Central memory CD8-positive, alpha-beta T cell (primary cell): Measurements from ENCODE around the gene TMPRSS13.
A peak's percentile ranks its signal among the peaks of the same experiment; 100 is the strongest.
"Not testable (repeated sequence)": the region's sequence is repeated elsewhere in the genome, so short reads cannot be mapped to it uniquely, and the experiment has no call there.

ENCODE experiments used
- ATAC-seq: fragments of 150-1000 bp; cut with Tn5 transposase; replicated peaks from 2 replicates; pipeline ENCODE4 v1.10.0; 2022; ENCODE audit warnings: mild to moderate bottlenecking, moderate FRiP score, moderate number of reproducible peaks; ENCODE audit not compliant: poor library complexity, severe bottlenecking; ENCODE audit errors: extremely low read depth
- DNase-seq, 2 donors: peaks; one replicate each; pipeline ENCODE4 v3.0.0; 2021; ENCODE audit warnings: low spot score in 2 of 2
- H3K27ac Mint-ChIP-seq: one replicate; pipeline ENCODE4 v1.8.0; 2022; ENCODE audit warnings: low read depth, mild to moderate bottlenecking, moderate library complexity, mixed read lengths
- H3K27me3 Mint-ChIP-seq: one replicate; pipeline ENCODE4 v1.8.0; 2022; ENCODE audit warnings: mixed read lengths
- H3K36me3 Mint-ChIP-seq: one replicate; pipeline ENCODE4 v1.8.0; 2022; ENCODE audit warnings: mild to moderate bottlenecking, moderate library complexity, mixed read lengths; ENCODE audit not compliant: insufficient read depth
- H3K4me1 Mint-ChIP-seq: one replicate; pipeline ENCODE4 v1.8.0; 2022; ENCODE audit warnings: mixed read lengths
- H3K4me3 Mint-ChIP-seq: one replicate; pipeline ENCODE4 v1.8.0; 2022; ENCODE audit warnings: mild to moderate bottlenecking, moderate library complexity, mixed read lengths
- H3K9me3 Mint-ChIP-seq: one replicate; pipeline ENCODE4 v1.8.0; 2022; ENCODE audit warnings: mixed read lengths

TMPRSS13 gene

DNA sequence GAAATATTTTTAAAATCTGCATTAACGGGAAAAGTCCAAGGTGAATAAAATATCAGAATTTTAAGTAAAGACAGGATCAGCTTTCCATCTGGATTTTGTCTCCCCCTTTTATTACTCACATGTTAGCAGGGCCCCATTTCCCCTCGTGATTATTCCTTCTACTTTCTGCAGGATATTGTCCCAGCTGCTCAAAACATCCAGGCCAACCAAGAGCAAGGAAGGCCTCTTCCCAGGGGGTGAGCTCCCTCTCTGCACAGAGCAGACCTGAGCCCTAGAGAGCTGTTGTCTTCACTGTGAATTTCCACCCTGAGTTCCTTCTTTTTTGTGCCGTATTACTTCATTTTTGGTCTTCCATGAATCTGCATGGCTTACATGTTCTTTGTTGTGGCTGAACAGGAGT lies 3.7 kb upstream of the TMPRSS13 start:
- no peak overlapping the region for H3K4me3 Mint-ChIP-seq
- peaks cover 61% of the 10 kb centered on the region for H3K4me1 Mint-ChIP-seq
- peak overlapping the region; percentile 87 for H3K27ac Mint-ChIP-seq

DNA sequence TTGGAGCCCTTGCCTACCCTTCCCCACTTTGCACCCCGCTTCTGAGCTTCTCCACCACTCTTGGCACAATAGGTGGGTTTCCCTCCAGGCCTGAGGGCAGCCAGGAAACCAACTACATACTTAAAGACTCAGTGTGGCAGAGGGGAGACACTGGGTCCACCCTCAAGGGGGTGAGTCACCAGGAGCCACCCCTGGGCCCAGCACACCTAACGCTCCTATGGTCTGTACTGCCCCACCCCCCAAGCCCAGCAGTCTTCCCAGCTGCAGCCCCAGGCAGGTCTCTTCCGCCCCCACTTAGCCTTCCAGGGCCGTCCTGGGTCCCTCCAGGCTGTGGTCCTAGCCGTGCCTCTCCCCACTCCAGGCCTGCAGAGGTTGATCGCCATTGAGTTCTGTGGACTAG lies 3.2 kb upstream of the TMPRSS13 start:
- Mint-ChIP-seq H3K27ac (peak overlapping the region; percentile 87), H3K4me1 (peaks cover 63% of the 10 kb centered on the region), H3K9me3 (no peaks in the 10 kb centered on the region), H3K36me3 (peaks cover 7% of the 10 kb centered on the region), H3K4me3 (peak overlapping the region; percentile 61), H3K27me3 (no peaks in the 10 kb centered on the region)
- ATAC-seq (no peak), DNase-seq (no peak)

More for the DNA sequence above, 3.7 kb upstream of the TMPRSS13 start:
- Mint-ChIP-seq H3K9me3 (no peaks in the 10 kb centered on the region), H3K27me3 (no peaks in the 10 kb centered on the region), H3K36me3 (peaks cover 7% of the 10 kb centered on the region)
- DNase-seq (no peak), ATAC-seq (no peak)

DNA sequence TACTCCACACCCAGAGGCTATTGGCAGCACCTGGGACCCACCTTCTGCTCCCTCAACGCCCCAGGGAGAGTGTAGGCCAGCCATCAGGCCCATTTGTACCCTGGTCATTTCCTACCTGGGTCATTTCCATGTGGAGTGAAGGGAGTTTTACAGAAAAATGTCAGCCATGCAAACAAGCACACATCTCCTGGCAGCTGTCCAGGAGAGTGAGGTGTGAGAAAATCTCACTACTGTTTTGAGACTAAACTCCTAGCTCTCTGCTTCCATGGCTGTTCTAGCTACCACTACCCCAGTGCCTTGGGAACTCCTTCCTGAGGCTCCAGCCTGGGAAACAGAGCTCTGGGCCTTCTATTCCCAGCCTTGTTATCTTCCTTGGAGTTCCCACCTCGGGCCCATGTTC lies 2.8 kb upstream of the TMPRSS13 start:
- ATAC-seq (no peak), DNase-seq (no peak)
- no peaks in the 10 kb centered on the region for H3K9me3 Mint-ChIP-seq
- peak overlapping the region; percentile 61 for H3K4me3 Mint-ChIP-seq
- peaks cover 63% of the 10 kb centered on the region for H3K4me1 Mint-ChIP-seq
- peaks cover 7% of the 10 kb centered on the region for H3K36me3 Mint-ChIP-seq
- H3K27ac Mint-ChIP-seq = peak overlapping the region; percentile 87
- H3K27me3 Mint-ChIP-seq = no peaks in the 10 kb centered on the region

DNA sequence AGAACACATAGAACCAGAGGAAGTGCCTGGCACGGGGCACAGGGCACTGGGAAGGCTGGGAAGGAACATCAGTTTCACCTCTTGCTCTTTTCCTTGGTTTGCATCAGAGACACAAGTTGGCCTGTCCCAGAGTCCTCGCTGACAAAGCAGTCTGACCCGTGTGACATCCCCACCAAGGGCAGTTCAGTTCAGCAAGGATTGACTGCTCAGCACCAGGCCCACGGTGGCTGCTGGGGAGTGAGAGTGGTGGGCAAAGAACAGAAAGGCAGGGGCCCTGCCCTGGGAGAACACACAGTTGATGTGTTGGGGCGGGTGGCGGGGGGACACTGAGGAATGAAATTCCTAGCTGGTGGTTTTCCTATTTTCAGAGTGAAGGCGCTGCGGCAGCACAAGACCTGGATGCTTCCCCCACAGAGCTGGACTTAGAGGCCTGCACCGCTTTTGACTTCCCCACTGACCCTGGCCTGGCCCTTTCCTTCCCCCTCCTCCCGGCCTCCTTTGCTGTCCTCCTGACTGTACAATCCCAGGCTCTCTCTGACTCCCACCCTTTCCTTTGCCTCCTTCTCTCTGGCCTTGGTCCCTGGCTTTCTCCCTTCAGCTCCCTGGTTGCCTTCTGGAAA lies 2.2 kb upstream of the TMPRSS13 start:
- H3K27me3 Mint-ChIP-seq = no peaks in the 10 kb centered on the region
- peak overlapping the region; percentile 62 for H3K4me3 Mint-ChIP-seq
- no peak for DNase-seq
- ATAC-seq = no peak
- H3K4me1 Mint-ChIP-seq = peaks cover 63% of the 10 kb centered on the region
- peaks cover 7% of the 10 kb centered on the region for H3K36me3 Mint-ChIP-seq
- no peaks in the 10 kb centered on the region for H3K9me3 Mint-ChIP-seq
- peak overlapping the region; percentile 87 for H3K27ac Mint-ChIP-seq

DNA sequence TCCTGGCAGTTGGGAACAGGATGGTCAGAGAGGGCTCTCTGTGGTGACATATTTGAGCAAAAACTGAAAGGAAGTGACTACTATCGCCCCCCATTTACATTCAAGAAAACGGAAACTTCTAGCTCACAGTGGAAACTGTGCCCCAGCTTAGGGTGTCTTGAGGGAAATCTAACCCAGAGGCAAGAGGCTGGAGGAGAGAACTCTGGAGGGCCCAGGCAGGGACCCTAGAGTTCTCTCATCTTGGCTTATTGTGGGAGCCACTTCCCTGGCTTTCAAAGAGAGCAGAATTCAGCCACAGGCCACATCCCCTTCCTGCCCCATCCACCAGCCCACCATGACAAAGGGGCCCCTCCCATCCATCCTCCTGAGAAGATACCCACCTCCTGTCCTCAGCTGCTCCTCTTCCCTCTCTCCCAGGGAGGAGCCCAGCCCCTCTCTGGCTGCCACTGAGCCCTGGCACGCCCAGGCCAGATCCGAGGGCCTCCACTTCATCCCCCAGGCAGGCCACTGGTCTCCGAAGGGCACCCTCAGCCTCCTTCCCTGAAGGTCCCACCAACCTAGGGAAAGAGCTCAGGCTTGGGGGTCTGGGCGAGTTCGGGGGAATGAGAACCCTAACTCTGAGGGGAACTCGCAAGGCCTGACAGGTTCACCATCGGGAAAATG lies 1.6 kb upstream of the TMPRSS13 start:
- Mint-ChIP-seq H3K27ac (peak overlapping the region; percentile 82), H3K27me3 (no peaks in the 10 kb centered on the region), H3K36me3 (peaks cover 7% of the 10 kb centered on the region), H3K4me3 (peak overlapping the region; percentile 62), H3K9me3 (no peaks in the 10 kb centered on the region), H3K4me1 (peaks cover 63% of the 10 kb centered on the region)
- ATAC-seq = peak; percentile 70
- no peak for DNase-seq

DNA sequence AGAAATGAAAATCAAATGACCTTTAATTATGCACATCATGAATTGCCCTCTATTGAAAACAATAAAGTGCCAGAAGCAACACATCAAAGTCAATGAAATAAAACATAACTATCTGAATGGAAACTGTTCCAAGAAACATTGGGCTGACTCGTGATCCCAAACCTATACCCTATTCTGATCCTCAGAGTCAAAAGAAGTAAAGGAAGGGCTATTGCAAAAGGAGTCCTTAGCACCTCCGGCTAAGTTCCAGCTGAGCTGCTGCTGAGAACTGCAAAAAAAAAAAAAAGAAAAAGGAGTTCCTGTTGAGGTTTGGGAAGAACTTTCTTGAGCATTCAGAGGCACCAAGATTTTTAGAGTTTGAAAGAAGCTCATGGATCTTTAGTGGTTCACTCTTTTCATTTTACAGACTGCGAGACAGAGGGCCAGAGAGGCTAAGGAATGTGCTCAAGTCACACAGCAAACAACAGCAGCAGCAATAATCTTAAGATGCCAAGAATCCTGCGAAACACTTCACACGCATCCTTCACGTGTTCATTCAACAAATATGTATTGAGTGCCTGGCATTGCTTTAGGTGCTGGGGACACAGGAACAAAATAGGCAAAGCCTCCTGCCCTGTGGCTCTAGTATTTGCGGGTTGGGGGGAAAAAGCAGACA lies 841 bp upstream of the TMPRSS13 start:
- Mint-ChIP-seq H3K4me1 (peaks cover 61% of the 10 kb centered on the region), H3K27me3 (no peaks in the 10 kb centered on the region), H3K36me3 (peaks cover 7% of the 10 kb centered on the region), H3K27ac (peak overlapping the region; percentile 82), H3K4me3 (peak overlapping the region; percentile 62), H3K9me3 (no peaks in the 10 kb centered on the region)
- ATAC-seq (no peak), DNase-seq (no peak)

DNA sequence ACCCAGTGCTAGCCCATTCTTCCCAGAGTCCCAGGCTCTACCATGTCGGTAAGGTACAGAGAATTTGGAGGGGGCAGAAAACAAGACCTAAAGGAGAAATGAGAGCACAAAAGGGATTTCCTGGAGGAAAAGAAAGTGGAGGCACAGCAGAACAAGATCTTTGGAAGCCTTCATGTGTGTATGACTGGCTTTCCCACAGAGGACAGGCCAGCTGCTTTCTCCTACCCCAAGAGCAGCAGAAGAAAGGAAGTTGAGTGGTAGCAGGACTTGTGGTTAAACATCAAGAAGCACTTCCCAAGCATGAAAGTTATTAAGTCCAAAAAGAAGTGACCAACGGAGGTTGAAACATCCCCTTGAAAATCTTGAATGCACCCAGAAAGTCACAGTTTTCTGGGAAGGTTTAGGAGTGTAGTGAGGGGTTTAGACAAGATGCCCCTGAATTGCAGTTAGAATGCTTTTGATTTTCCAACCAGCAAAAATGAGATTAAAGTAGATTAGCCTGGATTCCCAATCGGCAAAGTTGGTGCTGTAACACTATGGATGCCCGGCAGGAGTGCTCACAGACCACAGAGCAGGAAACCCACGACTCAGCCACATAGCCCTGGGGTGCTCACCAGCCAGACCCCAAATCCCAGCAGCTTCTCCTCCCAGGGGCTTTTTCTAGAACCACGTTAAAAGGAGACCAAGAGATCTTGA lies 608 bp downstream of the TMPRSS13 start:
- Mint-ChIP-seq H3K9me3 (no peaks in the 10 kb centered on the region), H3K36me3 (peaks cover 7% of the 10 kb centered on the region), H3K27ac (peak overlapping the region; percentile 7), H3K4me3 (peak overlapping the region; percentile 23), H3K27me3 (no peaks in the 10 kb centered on the region), H3K4me1 (peaks cover 55% of the 10 kb centered on the region)
- no peak for DNase-seq
- no peak for ATAC-seq

DNA sequence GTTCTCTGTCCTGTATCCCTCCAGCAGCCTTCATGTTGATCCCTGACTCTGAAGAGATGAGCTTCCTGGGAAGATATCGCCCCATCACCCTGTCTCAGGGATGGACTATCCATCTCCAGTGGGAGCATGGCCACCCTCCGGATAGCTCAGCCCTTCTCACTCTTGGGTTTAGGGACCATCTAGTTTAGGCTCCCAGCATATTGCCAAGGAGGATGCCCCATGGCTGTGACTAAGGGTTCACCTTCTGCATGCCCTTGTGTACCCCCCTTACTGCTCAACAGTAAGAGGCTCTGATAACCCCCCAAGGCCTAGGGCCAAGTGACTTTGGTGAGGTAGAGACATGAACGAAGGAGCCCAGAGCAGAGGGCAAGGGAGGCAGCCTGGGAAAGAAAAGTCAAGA lies 1.3 kb downstream of the TMPRSS13 start:
- H3K9me3 Mint-ChIP-seq = no peaks in the 10 kb centered on the region
- peaks cover 7% of the 10 kb centered on the region for H3K36me3 Mint-ChIP-seq
- peaks cover 49% of the 10 kb centered on the region for H3K4me1 Mint-ChIP-seq
- H3K27me3 Mint-ChIP-seq = no peaks in the 10 kb centered on the region
- no peak for DNase-seq
- no peak overlapping the region for H3K4me3 Mint-ChIP-seq
- peak overlapping the region; percentile 7 for H3K27ac Mint-ChIP-seq
- ATAC-seq = no peak

DNA sequence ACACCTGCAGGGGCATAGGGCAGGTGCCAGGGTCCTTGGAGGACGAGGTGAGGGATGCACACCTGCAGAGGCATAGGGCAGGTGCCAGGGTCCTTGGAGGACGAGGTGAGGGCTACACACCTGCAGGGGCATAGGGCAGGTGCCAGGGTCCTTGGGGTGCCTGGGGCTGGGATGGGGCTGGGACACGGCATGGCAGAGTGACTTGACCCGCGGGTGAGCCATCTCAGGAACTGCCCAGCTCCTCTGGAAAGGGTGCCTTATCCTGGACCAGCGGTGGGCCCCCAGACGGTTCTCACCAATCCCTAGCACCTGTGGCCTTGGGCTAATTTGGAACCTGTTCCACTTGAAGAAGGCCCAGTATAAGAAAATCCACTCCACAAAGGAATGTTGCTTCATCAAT lies 3.0 kb downstream of the TMPRSS13 start:
- H3K4me3 Mint-ChIP-seq, H3K36me3 Mint-ChIP-seq, H3K27me3 Mint-ChIP-seq, ATAC-seq, DNase-seq, H3K27ac Mint-ChIP-seq, H3K9me3 Mint-ChIP-seq: not testable (repeated sequence)
- H3K4me1 Mint-ChIP-seq = peaks cover 31% of the 10 kb centered on the region

DNA sequence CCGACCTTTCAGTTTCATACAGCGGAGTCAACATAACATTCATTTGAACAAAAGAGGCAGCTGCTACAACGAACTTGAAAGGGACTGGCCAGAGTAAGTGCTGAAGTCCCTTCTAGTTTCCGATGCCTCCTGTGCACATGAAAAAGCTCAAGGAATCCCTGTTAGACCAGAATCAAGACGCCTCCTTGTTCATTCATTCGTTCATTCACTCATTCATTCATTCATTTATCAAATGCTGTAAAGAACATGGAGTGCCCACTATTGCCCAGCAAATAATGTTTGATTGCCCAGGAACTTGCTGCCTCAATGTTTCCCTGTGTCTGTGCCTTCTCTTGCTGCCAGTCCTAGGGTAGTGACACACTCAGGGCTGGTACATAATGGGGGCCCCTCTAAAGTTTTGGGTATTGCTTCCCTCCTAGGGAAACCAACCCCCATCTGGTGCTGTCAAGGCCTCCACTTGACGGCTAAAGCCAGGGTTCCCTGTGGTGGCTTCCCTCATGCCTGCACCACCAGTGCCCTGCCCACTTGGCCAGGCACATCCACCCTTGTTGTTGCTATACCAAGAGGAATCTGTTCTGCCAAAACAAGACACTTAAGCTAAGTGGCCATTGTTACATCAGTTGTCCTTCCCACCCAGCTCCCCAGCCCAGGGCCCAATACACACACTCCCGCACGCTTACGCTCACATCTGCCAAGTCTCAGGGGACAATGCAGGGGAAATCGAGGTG lies 3.8 kb downstream of the TMPRSS13 start:
- Mint-ChIP-seq H3K36me3 (peaks cover 2% of the 10 kb centered on the region), H3K4me1 (peaks cover 23% of the 10 kb centered on the region), H3K4me3 (no peak overlapping the region), H3K27me3 (no peaks in the 10 kb centered on the region), H3K27ac (no peak overlapping the region), H3K9me3 (no peaks in the 10 kb centered on the region)
- DNase-seq = no peak
- ATAC-seq = no peak

DNA sequence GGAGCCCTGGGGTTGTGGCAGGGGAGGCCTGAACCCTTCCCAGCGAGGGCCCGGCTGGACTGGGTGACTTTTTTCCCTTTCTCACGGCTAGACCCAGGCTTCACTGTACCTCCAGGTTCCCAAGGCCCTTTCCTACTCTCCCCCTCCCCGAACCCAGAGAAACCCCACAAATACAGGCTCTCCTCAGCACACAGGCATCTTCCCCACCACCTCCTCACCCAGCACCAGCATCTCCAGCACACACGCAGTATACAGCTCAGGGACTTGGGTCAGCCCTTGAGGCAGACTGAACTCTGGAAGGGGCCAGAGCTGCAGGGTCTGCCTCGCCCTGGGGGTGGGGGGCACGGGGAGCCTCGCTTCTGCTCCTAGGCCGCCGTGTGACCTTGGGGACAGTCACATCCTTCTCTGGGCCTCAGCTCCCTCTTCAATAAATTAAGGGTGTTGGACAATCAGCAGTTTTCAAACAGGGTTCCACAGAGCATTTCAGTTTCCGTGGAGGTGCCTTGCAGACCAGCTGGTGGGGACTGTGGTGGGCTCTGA lies 4.5 kb downstream of the TMPRSS13 start:
- no peaks in the 10 kb centered on the region for H3K9me3 Mint-ChIP-seq
- ATAC-seq = no peak
- peaks cover 1% of the 10 kb centered on the region for H3K36me3 Mint-ChIP-seq
- H3K27me3 Mint-ChIP-seq = no peaks in the 10 kb centered on the region
- no peak overlapping the region for H3K27ac Mint-ChIP-seq
- H3K4me1 Mint-ChIP-seq = peaks cover 16% of the 10 kb centered on the region
- DNase-seq = no peak
- no peak overlapping the region for H3K4me3 Mint-ChIP-seq

DNA sequence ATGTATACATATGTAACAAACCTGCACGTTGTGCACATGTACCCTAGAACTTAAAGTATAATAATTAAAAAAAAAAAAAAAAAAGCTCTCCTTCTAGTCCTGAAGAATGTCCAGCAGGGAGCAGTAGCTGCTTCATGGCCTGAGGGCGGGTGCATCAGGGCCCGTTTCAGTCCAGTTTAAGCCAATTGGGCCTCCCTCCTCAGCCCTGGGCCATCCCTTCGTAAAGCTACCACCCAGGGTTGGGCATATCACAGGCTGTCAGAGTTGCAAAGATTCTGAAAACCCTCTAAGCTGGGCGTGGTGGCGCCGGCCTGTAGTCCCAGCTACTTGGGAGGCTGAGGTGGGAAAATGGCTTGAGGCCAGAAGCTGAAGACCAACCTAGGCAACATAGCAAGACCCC lies 5.4 kb downstream of the TMPRSS13 start:
- H3K4me3 Mint-ChIP-seq = no peak overlapping the region

More for the DNA sequence above, 5.4 kb downstream of the TMPRSS13 start:
- Mint-ChIP-seq H3K27ac (no peak overlapping the region), H3K4me1 (peaks cover 10% of the 10 kb centered on the region), H3K9me3 (no peaks in the 10 kb centered on the region), H3K27me3 (no peaks in the 10 kb centered on the region), H3K36me3 (no peaks in the 10 kb centered on the region)
- ATAC-seq = no peak
- DNase-seq = no peak
